Measurements from ENCODE around the gene CCDC85A. TPM values are rescaled to one million over a fixed set of nuclear protein-coding genes. Genes with fewer than 3 reads are reported as not detected.

The CCDC85A gene
- total RNA-seq (2022; extraction: Qiagen RNA extraction; ENCODE audit: low read depth), result 0.10 to 0.13 TPM (median 0.12 TPM) in 5 replicates

GRCh38 chr2:56183643-56184499, at the start of gene CCDC85A:
TSS of gene CCDC85A (plus strand) at chr2:56183990. CDS start at chr2:56184625, 635 bp downstream.

